ENCODE measurements around the gene THSD7A. TPM values are rescaled to one million over a fixed set of nuclear protein-coding genes. Genes with fewer than 3 reads are reported as not detected.
A peak's percentile ranks its signal among the peaks of the same experiment; 100 is the strongest.

The THSD7A gene
- total RNA-seq, 2 experiments from 2014 or later, result not detected

GRCh38 chr7:11379641-11380040 is 452.4 kb downstream of the THSD7A start:
- ATAC-seq (no peak), DNase-seq (no peak)
- TF ChIP-seq CTCF (IDR thresholded peaks at IDR 0.05), result no peak
- intact Hi-C loops (cut with micrococcal nuclease), result no loop called here
- CTCF ChIA-PET, result no interaction called here
- Mint-ChIP-seq H3K27ac (no peak overlapping the region), H3K27me3 (peaks cover 3% of the 10 kb centered on the region), H3K36me3 (ENCODE audit: low read depth) (no peaks in the 10 kb centered on the region), H3K4me1 (ENCODE audit: low read depth) (no peaks in the 10 kb centered on the region), H3K9me3 (no peaks in the 10 kb centered on the region), H3K4me3 (no peak overlapping the region)
- POLR2A ChIA-PET, result no interaction called here

GRCh38 chr7:11376529-11376928 is 455.5 kb downstream of the THSD7A start:
- Mint-ChIP-seq H3K4me3 (no peak overlapping the region), H3K9me3 (no peaks in the 10 kb centered on the region), H3K4me1 (ENCODE audit: low read depth) (no peaks in the 10 kb centered on the region), H3K27ac (no peak overlapping the region), H3K27me3 (peaks cover 4% of the 10 kb centered on the region), H3K36me3 (ENCODE audit: low read depth) (no peaks in the 10 kb centered on the region)
- DNase-seq, result no peak
- TF ChIP-seq CTCF (IDR thresholded peaks at IDR 0.05), result no peak
- CTCF ChIA-PET, result no interaction called here
- POLR2A ChIA-PET, result no interaction called here
- ATAC-seq, result no peak
- intact Hi-C loops (cut with micrococcal nuclease), result no loop called here

- no peak overlapping the region for H3K4me3 Mint-ChIP-seq
- no peak for ATAC-seq
- CTCF ChIA-PET, result no interaction called here
- TF ChIP-seq CTCF (IDR thresholded peaks at IDR 0.05), result no peak
- H3K27me3 Mint-ChIP-seq, result peaks cover 6% of the 10 kb centered on the region
- no peak overlapping the region for H3K27ac Mint-ChIP-seq
- H3K9me3 Mint-ChIP-seq, result no peaks in the 10 kb centered on the region
- POLR2A ChIA-PET, result no interaction called here
- DNase-seq, result no peak
- H3K36me3 Mint-ChIP-seq (ENCODE audit: low read depth), result no peaks in the 10 kb centered on the region
- no peaks in the 10 kb centered on the region for H3K4me1 Mint-ChIP-seq (ENCODE audit: low read depth)
- intact Hi-C loops (cut with micrococcal nuclease), result no loop called here
Measured at GRCh38 chr7:11374629-11375028, 457.4 kb downstream of the THSD7A start.

- H3K4me3 Mint-ChIP-seq, result no peak overlapping the region
- no peaks in the 10 kb centered on the region for H3K9me3 Mint-ChIP-seq
- TF ChIP-seq CTCF (IDR thresholded peaks at IDR 0.05), result peak; percentile 47
- DNase-seq, result no peak
- no peak for ATAC-seq
- H3K27ac Mint-ChIP-seq, result no peak overlapping the region
- intact Hi-C loops (cut with micrococcal nuclease), result no loop called here
- H3K27me3 Mint-ChIP-seq, result peaks cover 6% of the 10 kb centered on the region
- ChIA-PET POLR2A (no interaction called here), CTCF (no interaction called here)
- H3K4me1 Mint-ChIP-seq (ENCODE audit: low read depth), result no peaks in the 10 kb centered on the region
- H3K36me3 Mint-ChIP-seq (ENCODE audit: low read depth), result no peaks in the 10 kb centered on the region
Measured at GRCh38 chr7:11373546-11374142, 458.4 kb downstream of the THSD7A start.

- CTCF ChIA-PET, result interaction anchor here (0.9 kb wide), 1 partner anchor 26 kb away, joined by 3 read pairs; no protein-coding TSS in a partner anchor
- H3K9me3 Mint-ChIP-seq, result no peaks in the 10 kb centered on the region
- H3K27ac Mint-ChIP-seq, result no peak overlapping the region
- no peaks in the 10 kb centered on the region for H3K4me1 Mint-ChIP-seq (ENCODE audit: low read depth)
- no peak for TF ChIP-seq CTCF (IDR thresholded peaks at IDR 0.05)
- H3K27me3 Mint-ChIP-seq, result peaks cover 3% of the 10 kb centered on the region
- ATAC-seq (no peak), DNase-seq (no peak)
- POLR2A ChIA-PET, result no interaction called here
- no peaks in the 10 kb centered on the region for H3K36me3 Mint-ChIP-seq (ENCODE audit: low read depth)
- intact Hi-C loops (cut with micrococcal nuclease), result no loop called here
- no peak overlapping the region for H3K4me3 Mint-ChIP-seq
Measured at GRCh38 chr7:11369696-11370095, 462.3 kb downstream of the THSD7A start.

Data from activated CD8-positive, alpha-beta T cell treated with anti-CD3 and anti-CD28 coated beads for 36 hours (primary cell).